ENCODE data around the gene C14orf180. TPM values are rescaled to one million over a fixed set of nuclear protein-coding genes. Genes with fewer than 3 reads are reported as not detected.

The C14orf180 gene
- total RNA-seq, 1 experiment from 2014 or later = not detected

- no peaks in the 10 kb centered on the region for H3K79me1 ChIP-seq (ENCODE audit: insufficient read depth, low read depth, low read length, poor library complexity, severe bottlenecking)
- no peak overlapping the region for H3K4me2 ChIP-seq (ENCODE audit: insufficient read depth, insufficient read length, low read length)
- TF ChIP-seq CTCF (conservative IDR thresholded peaks at IDR 0.05) = no peak
- no peak overlapping the region for H2AFZ ChIP-seq (ENCODE audit: low read length)
- no peak overlapping the region for H2BK5ac ChIP-seq (ENCODE audit: insufficient read length, low read length)
- no peaks in the 10 kb centered on the region for H3K79me2 ChIP-seq (ENCODE audit: insufficient read depth, low read length)
- H3K18ac ChIP-seq (ENCODE audit: insufficient read length, low read depth, low read length) = no peak overlapping the region
- no peak overlapping the region for H3K27ac ChIP-seq (ENCODE audit: insufficient read length, low read depth, low read length)
- no peak overlapping the region for H2BK15ac ChIP-seq (ENCODE audit: low read depth, low read length)
- no peaks in the 10 kb centered on the region for H3K4me1 ChIP-seq (ENCODE audit: insufficient read depth, low read length)
- H3K9me3 ChIP-seq (ENCODE audit: control insufficient read depth, low read depth, low read length) = no peaks in the 10 kb centered on the region
- H3K56ac ChIP-seq (ENCODE audit: insufficient read length, low read depth, low read length) = no peak overlapping the region
- Mint-ChIP-seq H3K27me3 (ENCODE audit: low read depth) (peaks cover 55% of the 10 kb centered on the region), H3K27ac (0 out of 7 replicates have a peak overlapping the region, but pooled peaks of 1 of the 3 experiments have one; percentile 18), H3K4me3 (no peak overlapping the region), H3K4me1 (peaks cover 7 to 17% of the 10 kb centered on the region in 2 experiments), H3K36me3 (ENCODE audit: insufficient read depth in 1 of 3, low read depth in 3 of 3) (no peaks in the 10 kb centered on the region; a peak in 1 of 7 replicates), H3K9me3 (peaks cover 0 to 1% of the 10 kb centered on the region in 2 experiments; a peak in 2 of 5 replicates)
- no peak overlapping the region for H3T11ph ChIP-seq (ENCODE audit: low read length)
- H4K91ac ChIP-seq (ENCODE audit: insufficient read length, low read depth, low read length) = no peak overlapping the region
- H3K9ac ChIP-seq (ENCODE audit: extremely low read depth, insufficient read length, low read length) = no peak overlapping the region
- peaks cover 2% of the 10 kb centered on the region; the same call in 1 of the 2 replicates for H3K27me3 ChIP-seq (ENCODE audit: insufficient read depth, low read length)
- no peak overlapping the region for H2BK20ac ChIP-seq (ENCODE audit: low read depth, low read length, poor library complexity, severe bottlenecking)
- no peak overlapping the region for H3K23ac ChIP-seq (ENCODE audit: insufficient read length, low read depth, low read length)
- no CpG with 5 or more reads among the region's 11 CpGs for WGBS (ENCODE audit: extremely low coverage, insufficient read length, low lambda C conversion rate)
- peaks cover 7% of the 10 kb centered on the region for H3K23me2 ChIP-seq (ENCODE audit: insufficient read length, low read depth, low read length, poor library complexity, severe bottlenecking)
- H2BK12ac ChIP-seq (ENCODE audit: insufficient read length, low read depth, low read length) = no peak overlapping the region
- no peak overlapping the region for H3K14ac ChIP-seq (ENCODE audit: insufficient read depth, low read length)
- H4K8ac ChIP-seq (replicated peaks; ENCODE audit: insufficient read length, low read depth, low read length) = no peak overlapping the region
- H4K5ac ChIP-seq (ENCODE audit: insufficient read length, low read depth, low read length) = no peak overlapping the region
- H2BK120ac ChIP-seq (ENCODE audit: low read depth, low read length, poor library complexity, severe bottlenecking) = no peak overlapping the region
- H2AK5ac ChIP-seq (ENCODE audit: insufficient read length, low read length) = no peak overlapping the region
- DNase-seq = no peak
- H4K20me1 ChIP-seq (ENCODE audit: control insufficient read depth, insufficient read depth, insufficient read length) = no peaks in the 10 kb centered on the region
- H3K4ac ChIP-seq (ENCODE audit: low read depth, low read length) = no peak overlapping the region
These were observed 22.9 kb downstream of the C14orf180 start for GRCh38 chr14:104602315-104602932.

All from H9 (cell line).